ENCODE measurements around the gene CRTC1. TPM values are rescaled to one million over a fixed set of nuclear protein-coding genes. Genes with fewer than 3 reads are reported as not detected.

The CRTC1 gene
- total RNA-seq, 1 donor from 2014 or later = 17.5 TPM

- intact Hi-C loops (cut with DNase I) = no loop called here
- ATAC-seq (no peak), DNase-seq (ENCODE audit: low spot score) (no peak)
These were observed 2.2 kb downstream of the CRTC1 start for GRCh38 chr19:18685597-18686190.

DNA sequence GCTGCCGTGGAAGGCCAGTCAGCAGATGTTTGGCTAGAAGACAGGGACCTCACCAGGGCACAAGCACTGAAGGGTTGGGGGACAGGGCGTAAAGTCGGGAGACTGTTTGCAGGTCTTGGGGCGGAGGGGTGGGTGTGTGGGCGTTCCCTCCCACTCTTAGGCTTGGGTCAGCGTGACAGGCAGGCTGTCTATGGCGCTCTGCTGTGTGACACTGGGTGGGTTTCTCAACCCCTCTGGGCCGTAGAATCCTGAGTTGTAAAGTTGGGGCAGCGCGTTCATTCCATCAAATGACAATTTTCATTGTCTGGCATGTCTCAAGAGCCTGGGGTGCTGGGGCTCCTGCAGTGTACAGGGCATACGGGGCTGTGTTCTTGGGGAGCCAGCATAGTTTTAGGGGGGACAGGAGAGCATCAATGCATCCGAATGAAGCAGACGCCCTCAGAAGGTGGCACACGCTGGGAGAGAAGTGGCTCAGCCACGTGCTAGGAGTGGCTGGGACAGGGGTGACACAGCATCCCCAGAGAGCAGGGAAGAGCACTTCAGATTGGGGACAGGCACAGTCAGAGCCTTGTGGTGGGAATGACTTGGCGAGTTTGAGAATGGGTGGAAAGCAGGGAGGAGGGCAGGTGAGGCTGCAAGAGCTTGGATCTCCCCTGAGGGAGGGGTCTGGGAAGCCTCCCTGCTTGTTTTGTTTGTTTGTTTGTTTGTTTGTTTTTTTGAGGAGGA lies 4.4 kb downstream of the CRTC1 start:
- intact Hi-C loops (cut with DNase I) = no loop called here
- DNase-seq (ENCODE audit: low spot score) (no peak), ATAC-seq (no peak)

DNA sequence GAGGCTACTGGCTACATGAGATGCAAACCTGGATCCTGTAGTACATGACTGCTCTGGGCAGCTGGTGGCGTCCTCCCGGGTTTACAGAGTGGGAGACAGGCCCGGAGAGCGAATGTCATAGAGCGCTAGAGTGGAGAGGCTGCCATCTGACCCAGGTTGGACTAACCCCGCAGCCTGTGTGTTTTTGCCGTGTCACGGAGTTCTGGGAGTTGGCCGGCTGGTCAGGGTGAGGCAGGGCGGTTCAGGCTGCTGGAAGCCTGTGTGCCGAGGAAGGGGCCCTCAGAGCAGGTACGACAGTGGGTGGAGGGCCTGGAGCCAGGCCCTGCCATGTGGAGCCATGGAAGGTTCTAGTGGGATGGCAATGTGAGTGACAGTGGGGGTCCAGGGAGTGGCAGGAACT lies 12.5 kb downstream of the CRTC1 start:
- DNase-seq (ENCODE audit: low spot score) (no peak), ATAC-seq (no peak)
- intact Hi-C loops (cut with DNase I) = no loop called here

GRCh38 chr19:18697680-18698079 lies 14.2 kb downstream of the CRTC1 start:
- ATAC-seq = no peak
- intact Hi-C loops (cut with DNase I) = no loop called here

GRCh38 chr19:18698321-18699167 lies 15.1 kb downstream of the CRTC1 start:
- intact Hi-C loops (cut with DNase I) = no loop called here
- no peak for ATAC-seq

More at GRCh38 chr19:18697680-18698079, 14.2 kb downstream of the CRTC1 start:
- DNase-seq (ENCODE audit: low spot score) = no peak

DNA sequence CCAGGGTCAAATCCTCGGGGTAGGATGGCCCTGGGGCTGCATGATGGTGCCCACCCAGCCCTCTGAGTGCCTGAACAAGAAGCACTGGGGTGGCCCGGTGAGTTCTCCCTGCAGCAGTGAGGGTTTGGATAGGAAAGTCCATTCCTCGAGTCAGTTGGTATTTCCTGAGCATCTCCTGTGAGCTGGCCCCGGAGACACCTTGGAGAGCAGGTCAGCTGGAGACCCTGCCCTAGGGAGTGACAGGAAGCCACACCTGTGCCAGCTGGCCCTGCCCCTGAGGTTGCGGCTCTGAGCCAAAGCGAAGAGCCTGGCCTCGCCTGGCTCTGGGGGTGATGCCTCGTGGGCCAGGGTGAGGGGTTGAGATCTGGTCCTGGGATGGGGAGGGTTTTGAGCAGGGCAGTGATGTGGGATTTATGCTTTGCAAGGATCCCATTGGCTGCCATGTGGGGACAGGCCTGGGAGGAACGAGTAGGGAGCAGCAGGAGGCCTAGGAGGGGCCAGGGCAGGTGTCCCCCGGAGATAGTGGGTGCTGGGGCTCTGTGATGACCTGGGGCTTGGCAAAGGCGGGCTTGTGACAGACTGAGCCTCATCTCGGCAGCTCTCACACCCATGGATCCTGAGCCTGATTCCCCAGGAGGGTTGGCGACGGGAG lies 16.0 kb downstream of the CRTC1 start:
- ATAC-seq (no peak), DNase-seq (ENCODE audit: low spot score) (no peak)
- intact Hi-C loops (cut with DNase I) = loop anchor here (1.0 kb wide), 1 partner anchor 242 kb away; no protein-coding TSS in a partner anchor

More at GRCh38 chr19:18698321-18699167, 15.1 kb downstream of the CRTC1 start:
- DNase-seq (ENCODE audit: low spot score) = no peak

DNA sequence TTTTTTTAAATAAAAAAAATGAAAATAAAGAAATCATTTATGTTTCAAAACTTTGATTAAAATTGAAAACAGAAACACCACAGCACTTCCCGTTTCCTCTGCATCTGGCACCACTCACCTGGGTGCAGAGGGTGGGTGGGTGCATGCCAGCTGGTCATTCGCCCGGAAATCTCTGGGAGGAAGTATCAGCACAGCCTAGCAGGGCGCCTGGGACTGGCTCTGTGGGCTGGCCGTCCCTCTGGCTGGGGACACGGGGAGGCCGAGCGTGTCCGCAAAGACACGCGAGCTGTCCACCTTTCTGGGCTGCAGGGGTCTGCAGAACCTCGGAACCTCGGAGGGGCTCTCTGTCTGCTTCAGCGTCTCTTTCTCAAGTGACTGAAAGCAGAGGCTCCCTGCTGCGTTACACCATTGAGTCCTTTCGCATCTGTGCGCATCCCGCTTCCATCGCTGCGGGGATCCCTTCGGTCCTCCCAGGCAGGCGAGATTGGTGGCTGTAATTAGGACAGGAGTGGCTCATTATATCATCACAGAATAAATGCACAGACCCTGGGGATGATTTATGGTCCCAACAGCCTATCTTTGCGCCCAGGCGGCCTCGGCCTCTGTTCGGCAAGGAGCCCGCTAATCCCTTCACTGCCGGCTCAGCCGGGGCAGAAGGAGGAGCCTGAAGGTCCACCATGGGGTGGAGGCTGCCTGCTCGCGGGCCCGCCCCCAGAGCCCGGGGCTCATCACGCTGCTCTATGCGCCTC lies 17.2 kb downstream of the CRTC1 start:
- peak; percentile 92 for ATAC-seq
- intact Hi-C loops (cut with DNase I) = loop anchor here (1.0 kb wide), 1 partner anchor 243 kb away; no protein-coding TSS in a partner anchor
- DNase-seq (ENCODE audit: low spot score) = peak; percentile 85

DNA sequence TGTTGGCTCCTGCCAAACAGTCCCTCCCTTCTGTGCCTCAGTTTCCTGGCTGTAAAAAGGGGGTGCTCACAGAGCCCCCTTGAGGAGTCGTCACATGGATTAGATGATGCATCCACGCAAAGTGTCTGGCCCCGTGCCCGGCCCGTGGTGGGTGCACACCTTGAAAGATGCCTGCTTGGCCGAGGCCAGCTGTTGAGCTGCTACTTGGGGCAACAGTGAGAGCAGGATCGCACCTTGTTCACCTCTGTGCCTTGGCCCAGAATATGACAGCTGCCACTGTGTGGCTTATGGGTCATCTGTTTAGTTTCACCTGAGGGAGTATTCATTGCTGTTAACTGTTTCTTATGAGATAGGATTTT lies 17.7 kb downstream of the CRTC1 start:
- ATAC-seq = no peak
- DNase-seq (ENCODE audit: low spot score) = no peak
- intact Hi-C loops (cut with DNase I) = no loop called here

GRCh38 chr19:18704054-18704453 lies 20.6 kb downstream of the CRTC1 start:
- intact Hi-C loops (cut with DNase I) = no loop called here
- no peak for DNase-seq (ENCODE audit: low spot score)
- ATAC-seq = no peak

GRCh38 chr19:18704971-18705370 lies 21.5 kb downstream of the CRTC1 start:
- intact Hi-C loops (cut with DNase I) = no loop called here
- no peak for ATAC-seq
- DNase-seq (ENCODE audit: low spot score) = no peak

DNA sequence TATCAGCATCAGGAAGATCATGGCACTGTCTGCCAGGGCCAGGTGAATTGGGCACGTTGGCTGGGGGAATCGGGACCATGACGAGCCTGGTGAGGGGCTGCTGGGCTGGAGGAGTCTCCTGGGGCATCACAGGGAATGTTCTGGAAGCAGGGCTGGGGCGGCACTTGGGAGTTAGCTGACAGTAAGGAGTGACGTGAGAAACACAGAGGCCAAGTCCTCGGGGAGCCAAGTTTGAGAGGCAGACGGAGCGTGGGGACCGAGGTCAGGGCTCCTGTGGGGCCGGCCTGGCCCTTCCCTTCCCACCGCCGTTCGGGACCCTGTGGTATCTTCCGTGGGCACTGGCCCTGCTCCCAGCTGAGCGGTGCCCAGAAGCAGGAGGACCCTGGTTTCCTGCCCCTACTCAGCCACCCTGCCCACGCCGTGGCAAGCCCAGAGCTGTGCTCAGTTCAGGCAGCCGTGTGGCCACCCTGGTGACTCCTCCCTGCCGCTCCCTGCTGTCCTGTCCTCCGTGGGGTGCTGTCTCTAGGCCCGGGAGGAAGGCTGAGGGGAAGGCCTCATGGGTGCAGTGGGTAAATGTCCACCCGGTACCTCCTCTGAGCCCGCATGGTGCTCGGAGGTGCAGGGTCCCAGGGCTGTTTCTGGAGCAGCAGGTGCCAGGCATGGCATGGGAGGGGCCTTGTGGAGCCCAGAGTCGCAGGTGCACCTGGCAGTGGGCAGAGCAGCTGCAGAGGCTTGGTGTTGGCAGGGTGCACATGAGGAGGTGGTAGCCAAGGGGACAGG lies 25.2 kb downstream of the CRTC1 start:
- DNase-seq (ENCODE audit: low spot score) (no peak), ATAC-seq (peak; percentile 6)
- intact Hi-C loops (cut with DNase I) = no loop called here

DNA sequence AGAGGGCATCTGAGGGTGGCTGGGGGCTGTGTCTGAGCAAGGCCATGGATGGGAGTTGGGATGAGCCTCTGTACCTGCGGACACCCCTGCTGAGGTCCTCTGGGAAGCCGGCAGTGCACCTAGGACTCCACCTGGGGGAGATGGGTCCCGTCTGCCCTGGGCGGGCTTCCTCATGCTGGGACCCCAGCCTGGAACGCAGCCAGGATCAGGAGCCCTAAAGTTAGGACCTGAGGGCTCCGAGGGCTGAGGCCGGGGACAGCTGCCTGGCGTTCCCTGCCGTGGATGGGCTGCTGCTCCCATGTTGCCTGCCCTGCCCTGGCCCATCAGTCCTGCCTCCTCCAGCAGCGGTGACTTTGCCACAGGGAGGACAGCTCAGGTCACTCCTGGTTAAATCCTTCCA lies 26.1 kb downstream of the CRTC1 start:
- no peak for ATAC-seq
- intact Hi-C loops (cut with DNase I) = no loop called here
- no peak for DNase-seq (ENCODE audit: low spot score)

DNA sequence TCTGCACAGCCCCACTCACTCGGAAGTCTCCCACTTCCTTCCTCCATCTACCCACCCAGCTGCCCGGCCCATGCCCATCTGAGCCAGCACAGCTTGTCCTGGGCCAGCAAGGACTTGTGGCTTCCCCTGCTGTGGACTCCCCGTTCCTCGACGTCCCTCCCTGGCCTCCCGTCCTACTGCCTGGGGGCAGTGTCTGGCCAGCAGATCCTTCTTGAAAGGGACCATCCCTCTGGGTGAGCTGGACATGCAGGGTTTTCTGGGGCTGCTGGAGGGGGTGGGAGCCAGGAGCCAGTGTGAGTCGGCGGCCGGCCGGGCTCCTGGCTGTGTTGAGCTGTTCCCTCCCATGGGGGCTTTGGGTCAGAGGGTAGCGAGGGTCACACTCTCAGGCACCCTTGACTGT lies 26.7 kb downstream of the CRTC1 start:
- intact Hi-C loops (cut with DNase I) = no loop called here
- ATAC-seq (no peak), DNase-seq (ENCODE audit: low spot score) (no peak)

DNA sequence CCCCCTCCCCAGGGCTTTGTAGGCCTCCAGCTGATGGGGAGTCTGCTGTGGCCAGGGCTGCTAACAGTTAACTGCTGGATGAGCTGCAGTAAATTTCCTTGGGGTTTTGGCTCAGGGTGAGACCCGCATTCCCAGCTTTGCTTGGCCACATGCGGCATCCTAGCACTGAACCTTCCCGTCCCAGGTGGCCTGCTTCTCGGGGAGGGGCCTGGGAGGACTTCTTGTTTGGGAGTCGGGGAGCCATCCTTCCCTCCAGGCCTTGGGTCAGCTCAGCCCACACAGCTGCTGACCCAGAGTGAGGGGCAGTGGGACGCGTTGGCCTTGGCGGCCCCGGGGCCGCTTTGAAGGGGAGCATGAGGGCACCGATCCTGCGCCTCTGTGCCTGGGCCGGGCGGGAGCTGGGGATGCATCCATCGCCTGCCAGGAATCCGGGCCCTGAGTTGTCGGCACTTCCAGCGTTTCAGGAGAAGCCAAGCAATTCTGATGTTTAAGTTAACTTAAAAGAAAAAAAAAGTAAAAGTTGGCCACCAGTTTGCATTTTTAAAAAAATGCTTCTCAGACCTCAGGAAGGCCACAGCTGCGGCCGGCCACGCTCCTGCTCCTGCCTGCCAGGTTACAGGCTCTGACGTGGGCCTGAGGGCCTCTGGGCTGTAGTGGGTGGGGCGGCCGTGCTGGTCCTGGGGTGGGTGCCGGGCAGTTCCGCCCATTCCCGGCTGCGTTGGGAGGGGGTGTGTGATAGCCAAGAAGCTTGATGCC lies 27.7 kb downstream of the CRTC1 start:
- peak; percentile 83 for DNase-seq (ENCODE audit: low spot score)
- intact Hi-C loops (cut with DNase I) = no loop called here

GRCh38 chr19:18711893-18712292 lies 28.4 kb downstream of the CRTC1 start:
- no peak for ATAC-seq
- intact Hi-C loops (cut with DNase I) = no loop called here
- DNase-seq (ENCODE audit: low spot score) = no peak

More for the DNA sequence above, 27.7 kb downstream of the CRTC1 start:
- ATAC-seq = peak; percentile 86

DNA sequence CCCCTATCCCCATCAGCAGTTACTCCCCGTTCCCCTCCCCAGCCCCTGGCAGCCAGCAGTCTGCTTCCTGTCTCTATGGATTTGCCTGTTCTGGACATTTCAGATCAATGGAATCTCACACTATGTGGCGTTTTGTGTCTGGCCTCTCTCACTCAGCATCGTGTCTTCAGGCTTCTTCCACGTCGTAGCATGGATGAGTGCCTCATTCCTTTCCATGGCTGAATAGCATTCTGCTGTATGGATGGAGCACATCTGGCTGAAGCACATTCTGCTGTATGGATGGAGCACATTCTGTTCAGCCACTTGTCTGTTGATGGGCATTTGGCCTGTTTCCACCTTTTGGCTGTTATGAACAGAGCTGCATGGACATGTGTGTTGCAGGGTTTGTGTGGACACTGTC lies 29.5 kb downstream of the CRTC1 start:
- DNase-seq (ENCODE audit: low spot score) = no peak
- intact Hi-C loops (cut with DNase I) = no loop called here
- no peak for ATAC-seq

GRCh38 chr19:18713550-18714117 lies 30.2 kb downstream of the CRTC1 start:
- no peak for DNase-seq (ENCODE audit: low spot score)
- ATAC-seq = no peak
- intact Hi-C loops (cut with DNase I) = no loop called here

All from sciatic nerve (tissue), 2 donors.